Keratinocyte (primary cell): ENCODE results near the gene LSM6. TPM values are rescaled to one million over a fixed set of nuclear protein-coding genes. Genes with fewer than 3 reads are reported as not detected.
A peak's percentile ranks its signal among the peaks of the same experiment; 100 is the strongest.

Experiments used
- DNase-seq: peaks from one replicate; pipeline ENCODE4 v3.0.0-alpha.2; 2011; ENCODE audit warnings: low read depth, missing footprints, low spot score
- FAIRE-seq: peaks from 2 replicates; lab custom pipeline; 2011; peaks lifted over from hg19 to GRCh38; lab: Jason Lieb, UNC
- H2AFZ ChIP-seq: 2 replicates; pipeline ENCODE4 v1.6.0; 2012; ENCODE audit warnings: low read length, control low read depth, inconsistent platforms; ENCODE audit not compliant: control insufficient read depth
- H3K27ac ChIP-seq: 2 replicates; pipeline ENCODE4 v1.5.1; 2011; ENCODE audit warnings: low read length; ENCODE audit not compliant: control insufficient read depth, insufficient read depth
- H3K27me3 ChIP-seq: 3 replicates; pipeline ENCODE4 v1.6.0; 2011; ENCODE audit warnings: low read length; ENCODE audit not compliant: control insufficient read depth, insufficient read depth; ENCODE audit errors: extremely low read depth
- H3K36me3 ChIP-seq, 2 experiments: 2 replicates in 1 of 2; 3 replicates in 1 of 2; pipeline ENCODE4 v1.5.1; 2011; ENCODE audit warnings: low read length in 2 of 2, mild to moderate bottlenecking in 1 of 2; ENCODE audit not compliant: control insufficient read depth in 2 of 2, insufficient read depth in 2 of 2; ENCODE audit errors: extremely low read depth in 1 of 2
- H3K4me1 ChIP-seq: 3 replicates; pipeline ENCODE4 v1.5.1; 2011; ENCODE audit warnings: low read length; ENCODE audit not compliant: control insufficient read depth, insufficient read depth; ENCODE audit errors: extremely low read depth
- H3K4me2 ChIP-seq: 3 replicates; pipeline ENCODE4 v1.6.0; 2011; ENCODE audit warnings: low read depth, low read length; ENCODE audit not compliant: control insufficient read depth, insufficient read depth; ENCODE audit errors: extremely low read depth
- H3K4me3 ChIP-seq, 3 experiments: fragments of 200-600 bp in 1 of 3; sonication (generic) in 1 of 3; 2 replicates in 2 of 3; 3 replicates in 1 of 3; pipeline ENCODE4 v1.5.1; 2011 to 2016; ENCODE audit warnings: low read length in 3 of 3, mild to moderate bottlenecking in 3 of 3, control low read depth in 2 of 3, inconsistent platforms in 1 of 3, low read depth in 1 of 3, mixed read lengths in 1 of 3, mixed run types in 1 of 3, moderate library complexity in 1 of 3; ENCODE audit not compliant: control insufficient read depth in 2 of 3, insufficient read depth in 2 of 3; ENCODE audit errors: extremely low read depth in 1 of 3
- H3K79me2 ChIP-seq: 2 replicates; pipeline ENCODE4 v1.6.0; 2012; ENCODE audit warnings: low read length; ENCODE audit not compliant: control insufficient read depth, insufficient read depth
- H3K9ac ChIP-seq: 3 replicates; pipeline ENCODE4 v1.6.0; 2011; ENCODE audit warnings: low read length; ENCODE audit not compliant: control insufficient read depth, insufficient read depth; ENCODE audit errors: extremely low read depth
- H3K9me1 ChIP-seq: 3 replicates; pipeline ENCODE4 v1.6.0; 2011; ENCODE audit warnings: low read length; ENCODE audit not compliant: control insufficient read depth, insufficient read depth; ENCODE audit errors: extremely low read depth
- H3K9me3 ChIP-seq: 2 replicates; pipeline ENCODE4 v1.5.1; 2012; ENCODE audit warnings: low read depth, low read length; ENCODE audit not compliant: control insufficient read depth
- H4K20me1 ChIP-seq: 3 replicates; pipeline ENCODE4 v1.6.0; 2011; ENCODE audit warnings: low read length; ENCODE audit not compliant: control insufficient read depth, insufficient read depth; ENCODE audit errors: extremely low read depth
- EZH2 ChIP-seq: IDR thresholded peaks from one replicate; pipeline ENCODE4 v1.6.1; 2012; ENCODE audit warnings: inconsistent platforms, mild to moderate bottlenecking, low read length, moderate library complexity
- dilution Hi-C: fragments of 300-500 bp; cut with MboI; formaldehyde crosslinking; loops from one replicate; pipeline ENCODE4 v1.7.0; 2020; ENCODE audit warnings: low sequenced_read_pairs; ENCODE audit not compliant: extremely low pct_ligation_motif_present
- polyA plus RNA-seq, 5 experiments: library from polyadenylated mRNA; depleted of rRNA in 3 of 5; stranded (reverse) in 3 of 5; stranded (forward) in 1 of 5; unstranded in 1 of 5; fragments of >200 nt; gene quantifications; 1 replicate in 1 of 5; 2 replicates in 3 of 5; 3 replicates in 1 of 5; pipeline versions ENCODE4 v1.2.1 to v1.2.3, GENCODE V29; 2011 to 2012; ENCODE audit warnings: missing spikeins in 2 of 5, low read depth in 1 of 5, low replicate concordance in 1 of 5
- TF ChIP-seq, protein P1 (sequence below), 3 experiments: IDR thresholded peaks in 1 of 3; conservative IDR thresholded peaks in 1 of 3; optimal IDR thresholded peaks in 1 of 3; 2 replicates in 2 of 3; 3 replicates in 1 of 3; pipeline versions ENCODE3 to v1.5.1; 2011; ENCODE audit warnings: low read length in 3 of 3, mild to moderate bottlenecking in 3 of 3, moderate library complexity in 2 of 3, control low read depth in 1 of 3, inconsistent platforms in 1 of 3; ENCODE audit not compliant: insufficient read depth in 2 of 3; ENCODE audit errors: extremely low read depth in 1 of 3

The LSM6 gene
- polyA plus RNA-seq, 1 donor (not counting 4 experiments of a cell fraction or from before 2014, with no cell fraction given), result 33.7 TPM

GRCh38 chr4:146165840-146166239 is 9.7 kb upstream of the LSM6 start:
- FAIRE-seq (peak; percentile 96), DNase-seq (peak; percentile 71)
- Histone ChIP-seq H3K4me3 (peak overlapping the region in 2 of 3 experiments; percentile 19 to 32), H3K79me2 (no peaks in the 10 kb centered on the region), H4K20me1 (no peaks in the 10 kb centered on the region), H3K4me1 (peaks cover 13% of the 10 kb centered on the region), H3K36me3 (no peaks in the 10 kb centered on the region), H3K27me3 (no peaks in the 10 kb centered on the region), H3K9me1 (no peaks in the 10 kb centered on the region), H3K4me2 (peak overlapping the region; percentile 74), H3K9ac (no peak overlapping the region), H3K9me3 (peaks cover 2% of the 10 kb centered on the region), H3K27ac (no peak overlapping the region), H2AFZ (no peak overlapping the region)
- dilution Hi-C loops, result no loop called here
- TF ChIP-seq, protein P1, sequence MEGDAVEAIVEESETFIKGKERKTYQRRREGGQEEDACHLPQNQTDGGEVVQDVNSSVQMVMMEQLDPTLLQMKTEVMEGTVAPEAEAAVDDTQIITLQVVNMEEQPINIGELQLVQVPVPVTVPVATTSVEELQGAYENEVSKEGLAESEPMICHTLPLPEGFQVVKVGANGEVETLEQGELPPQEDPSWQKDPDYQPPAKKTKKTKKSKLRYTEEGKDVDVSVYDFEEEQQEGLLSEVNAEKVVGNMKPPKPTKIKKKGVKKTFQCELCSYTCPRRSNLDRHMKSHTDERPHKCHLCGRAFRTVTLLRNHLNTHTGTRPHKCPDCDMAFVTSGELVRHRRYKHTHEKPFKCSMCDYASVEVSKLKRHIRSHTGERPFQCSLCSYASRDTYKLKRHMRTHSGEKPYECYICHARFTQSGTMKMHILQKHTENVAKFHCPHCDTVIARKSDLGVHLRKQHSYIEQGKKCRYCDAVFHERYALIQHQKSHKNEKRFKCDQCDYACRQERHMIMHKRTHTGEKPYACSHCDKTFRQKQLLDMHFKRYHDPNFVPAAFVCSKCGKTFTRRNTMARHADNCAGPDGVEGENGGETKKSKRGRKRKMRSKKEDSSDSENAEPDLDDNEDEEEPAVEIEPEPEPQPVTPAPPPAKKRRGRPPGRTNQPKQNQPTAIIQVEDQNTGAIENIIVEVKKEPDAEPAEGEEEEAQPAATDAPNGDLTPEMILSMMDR (optimal IDR thresholded peaks at IDR 0.05 in 1 of 3, IDR thresholded peaks at IDR 0.05 in 1 of 3, conservative IDR thresholded peaks at IDR 0.05 in 1 of 3; ENCODE audit: extremely low read depth in 1 of 3, insufficient read depth in 2 of 3, low read length in 3 of 3), result no peak
- no peak for TF ChIP-seq EZH2

DNA sequence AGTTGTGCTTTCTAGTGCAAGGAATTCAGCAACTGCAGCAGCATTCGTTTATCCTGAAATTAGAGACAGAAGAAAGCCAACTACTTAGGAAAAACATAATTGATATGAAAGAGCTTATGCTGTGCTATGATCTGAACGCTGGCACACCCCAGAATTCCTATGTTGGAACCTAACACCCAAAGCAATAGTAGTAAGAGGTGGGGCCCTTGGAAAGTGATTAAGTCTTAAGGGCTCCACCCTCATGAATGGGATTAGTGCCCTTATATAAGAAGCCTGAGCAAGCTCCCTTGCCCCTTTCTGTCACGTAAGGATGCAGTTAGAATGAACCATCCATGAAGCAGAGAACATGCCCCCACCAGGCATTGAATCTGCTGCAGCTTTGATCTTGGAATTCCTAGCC is 5.4 kb upstream of the LSM6 start:
- H4K20me1 ChIP-seq, result no peaks in the 10 kb centered on the region
- H3K9me1 ChIP-seq, result no peaks in the 10 kb centered on the region
- no peak overlapping the region for H2AFZ ChIP-seq
- peaks cover 13% of the 10 kb centered on the region for H3K4me1 ChIP-seq
- H3K9me3 ChIP-seq, result no peaks in the 10 kb centered on the region
- no peak overlapping the region for H3K4me2 ChIP-seq
- no peak overlapping the region for H3K9ac ChIP-seq
- no peaks in the 10 kb centered on the region for H3K27me3 ChIP-seq
- dilution Hi-C loops, result no loop called here
- no peak overlapping the region for H3K4me3 ChIP-seq
- TF ChIP-seq, protein P1 (optimal IDR thresholded peaks at IDR 0.05 in 1 of 3, IDR thresholded peaks at IDR 0.05 in 1 of 3, conservative IDR thresholded peaks at IDR 0.05 in 1 of 3; ENCODE audit: extremely low read depth in 1 of 3, insufficient read depth in 2 of 3, low read length in 3 of 3), result no peak
- no peak for TF ChIP-seq EZH2
- H3K79me2 ChIP-seq, result no peaks in the 10 kb centered on the region
- FAIRE-seq (no peak), DNase-seq (no peak)
- H3K27ac ChIP-seq, result no peak overlapping the region
- H3K36me3 ChIP-seq, result no peaks in the 10 kb centered on the region
